Thoracic aorta (tissue), 2 donors: Measurements from ENCODE around the gene MOCS3. TPM values are rescaled to one million over a fixed set of nuclear protein-coding genes. Genes with fewer than 3 reads are reported as not detected.

Source experiments
- ATAC-seq: fragments of 150-250 bp; one replicate; pipeline ENCODE4 v1.8.0; 2017; ENCODE audit warnings: low read depth; ENCODE audit not compliant: insufficient number of reproducible peaks, low FRiP score
- DNase-seq: peaks from one replicate; pipeline ENCODE4 v3.0.0-alpha.2; 2020; ENCODE audit warnings: low spot score
- H3K27ac ChIP-seq, 2 donors: fragments of 200-600 bp; sonication (generic); 1 replicate in 1 of 2; 2 replicates in 1 of 2; pipeline ENCODE4 v1.5.1; 2016; ENCODE audit warnings: mild to moderate bottlenecking in 2 of 2, moderate library complexity in 2 of 2
- H3K27me3 ChIP-seq: fragments of 200-600 bp; sonication (generic); replicated peaks from 2 replicates; pipeline ENCODE4 v1.6.0; 2016; ENCODE audit warnings: mild to moderate bottlenecking; ENCODE audit not compliant: insufficient read depth
- H3K36me3 ChIP-seq: fragments of 200-600 bp; sonication (generic); one replicate; pipeline ENCODE4 v1.5.1; 2016
- H3K4me1 ChIP-seq, 2 donors: fragments of 200-600 bp; sonication (generic); 1 replicate in 1 of 2; 2 replicates in 1 of 2; pipeline versions ENCODE4 v1.5.1 to v1.6.0; 2016; ENCODE audit warnings: low read depth in 2 of 2, mild to moderate bottlenecking in 1 of 2; ENCODE audit not compliant: control insufficient read depth in 1 of 2
- H3K4me3 ChIP-seq: fragments of 200-600 bp; sonication (generic); 2 replicates; pipeline ENCODE4 v1.5.1; 2016; ENCODE audit warnings: mild to moderate bottlenecking
- H3K9me3 ChIP-seq: fragments of 200-600 bp; sonication (generic); 2 replicates; pipeline ENCODE4 v1.5.1; 2016
- CTCF ChIP-seq: fragments of 200-600 bp; sonication (generic); IDR thresholded peaks from one replicate; pipeline ENCODE4 v1.5.1; 2019; ENCODE audit warnings: antibody characterized with exemption
- total RNA-seq, 2 donors: library from RNA; depleted of rRNA; stranded (reverse); fragments of >200 nt; gene quantifications; one replicate each; pipeline versions ENCODE4 v1.1.0 to v1.2.3, GENCODE V29; 2016

The MOCS3 gene
- total RNA-seq, 2 donors from 2014 or later: 4.2 to 5.3 TPM

GRCh38 chr20:51004781-51005180 lies 46.2 kb downstream of the MOCS3 start:
- Histone ChIP-seq H3K27me3 (no peaks in the 10 kb centered on the region), H3K4me1 (no peaks in the 10 kb centered on the region), H3K9me3 (no peaks in the 10 kb centered on the region), H3K36me3 (no peaks in the 10 kb centered on the region), H3K4me3 (no peak overlapping the region), H3K27ac (no peak overlapping the region)
- no peak for DNase-seq
- no peak for ATAC-seq
- no peak for TF ChIP-seq CTCF

- no peak for ATAC-seq
- TF ChIP-seq CTCF: no peak
- H3K4me3 ChIP-seq: no peak overlapping the region
Measured at GRCh38 chr20:51005214-51005613, 46.6 kb downstream of the MOCS3 start.

GRCh38 chr20:51008718-51009117 lies 50.1 kb downstream of the MOCS3 start:
- no peaks in the 10 kb centered on the region for H3K9me3 ChIP-seq
- DNase-seq: no peak
- H3K27ac ChIP-seq: no peak overlapping the region
- no peak for ATAC-seq
- H3K4me3 ChIP-seq: no peak overlapping the region
- no peaks in the 10 kb centered on the region for H3K4me1 ChIP-seq
- H3K36me3 ChIP-seq: no peaks in the 10 kb centered on the region
- H3K27me3 ChIP-seq: no peaks in the 10 kb centered on the region
- TF ChIP-seq CTCF: no peak

More at GRCh38 chr20:51005214-51005613, 46.6 kb downstream of the MOCS3 start:
- no peaks in the 10 kb centered on the region for H3K9me3 ChIP-seq
- H3K4me1 ChIP-seq: no peaks in the 10 kb centered on the region
- H3K27ac ChIP-seq: no peak overlapping the region
- DNase-seq: no peak
- H3K27me3 ChIP-seq: no peaks in the 10 kb centered on the region
- no peaks in the 10 kb centered on the region for H3K36me3 ChIP-seq

GRCh38 chr20:51009303-51010042 lies 50.9 kb downstream of the MOCS3 start:
- H3K4me1 ChIP-seq: no peaks in the 10 kb centered on the region
- H3K4me3 ChIP-seq: no peak overlapping the region
- H3K27ac ChIP-seq: no peak overlapping the region
- no peaks in the 10 kb centered on the region for H3K27me3 ChIP-seq
- no peaks in the 10 kb centered on the region for H3K36me3 ChIP-seq
- H3K9me3 ChIP-seq: no peaks in the 10 kb centered on the region
- no peak for ATAC-seq
- DNase-seq: no peak
- no peak for TF ChIP-seq CTCF

GRCh38 chr20:51010043-51010365 lies 51.4 kb downstream of the MOCS3 start:
- Histone ChIP-seq H3K4me3 (no peak overlapping the region), H3K36me3 (no peaks in the 10 kb centered on the region), H3K27me3 (no peaks in the 10 kb centered on the region), H3K27ac (no peak overlapping the region), H3K9me3 (no peaks in the 10 kb centered on the region), H3K4me1 (no peaks in the 10 kb centered on the region)
- no peak for TF ChIP-seq CTCF
- ATAC-seq: no peak
- DNase-seq: no peak
